Measurements from ENCODE around the gene BTBD16. TPM values are rescaled to one million over a fixed set of nuclear protein-coding genes. Genes with fewer than 3 reads are reported as not detected.

Gene BTBD16
- total RNA-seq, 3 donors from 2014 or later: 0.29 TPM; not detected in 2

DNA sequence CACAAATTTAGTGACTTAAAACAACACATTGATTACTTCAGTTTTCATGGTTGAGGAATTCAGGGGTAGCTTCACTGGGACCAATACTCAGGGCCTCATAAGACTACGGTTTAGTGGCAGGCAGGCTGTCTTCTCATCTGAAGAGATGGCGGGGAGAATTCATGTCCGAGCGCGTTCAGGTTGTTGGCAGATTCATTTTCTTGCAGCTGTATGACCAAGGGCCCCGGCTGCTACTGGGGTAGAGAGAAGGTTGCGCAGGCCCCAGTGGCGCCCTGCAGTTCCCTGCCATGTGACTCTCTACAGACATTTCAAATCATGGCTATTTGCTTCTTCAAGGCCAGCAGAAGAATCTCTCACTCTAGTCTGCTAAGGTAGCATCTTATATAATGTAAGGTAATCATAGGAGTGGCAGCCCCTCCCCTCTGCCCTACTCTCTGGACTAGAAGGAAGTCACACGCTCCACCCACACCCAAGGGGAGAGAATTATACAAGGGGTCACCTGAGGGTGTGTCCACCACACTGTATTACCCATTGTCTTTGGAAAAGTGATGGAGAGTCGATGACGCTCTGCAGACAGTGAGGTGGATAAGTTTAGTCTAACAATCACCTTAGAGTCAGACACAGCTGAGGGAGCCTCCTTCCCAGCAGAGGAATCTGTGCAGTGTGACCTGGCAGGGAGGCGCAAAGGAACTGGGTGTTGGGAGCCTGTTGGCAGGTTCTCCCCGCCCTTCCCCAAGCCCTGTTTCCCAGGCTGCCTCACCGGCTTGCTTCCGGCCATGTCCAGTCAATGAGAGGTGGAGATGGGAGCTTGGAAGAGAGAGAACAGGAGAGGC, 67.7 kb downstream of the BTBD16 start:
- DNase-seq (ENCODE audit: low spot score in 2 of 2): no peak
- intact Hi-C loops (cut with DNase I; ENCODE audit: low total_unique reads): no loop called here
- H3K27ac ChIP-seq: no peak overlapping the region

DNA sequence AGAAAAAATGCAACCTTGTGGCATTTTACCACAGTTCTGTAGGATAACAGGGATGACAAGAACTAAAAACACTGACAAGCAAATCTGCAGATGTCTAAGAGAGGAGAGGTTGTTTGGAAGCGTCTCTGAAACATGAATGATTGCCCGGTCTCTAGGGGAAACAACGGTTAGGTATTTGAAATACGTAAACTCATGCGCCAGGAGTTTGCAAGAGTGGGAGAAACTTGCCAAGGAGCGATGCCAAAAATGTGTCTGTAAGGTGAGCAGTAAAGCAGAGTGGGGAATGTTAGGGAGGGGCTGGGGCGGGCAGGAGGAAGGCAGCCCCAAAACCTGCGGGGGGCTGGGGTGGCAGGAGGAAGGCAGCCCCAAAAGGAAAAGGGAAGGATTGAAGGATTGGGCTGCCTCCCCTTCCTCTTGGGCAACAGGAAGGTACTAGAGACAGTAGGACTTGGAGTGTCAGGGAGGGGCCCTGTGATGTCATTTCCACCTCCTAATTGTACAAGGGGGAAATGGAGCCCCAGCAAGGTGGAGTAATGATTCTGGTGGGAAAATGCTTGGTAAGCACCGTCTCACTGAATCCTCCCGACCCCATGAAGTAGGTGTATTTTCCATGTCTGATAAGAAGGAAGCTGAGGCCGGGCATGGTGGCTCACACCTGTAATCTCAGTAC, 70.2 kb downstream of the BTBD16 start:
- no peak overlapping the region for H3K4me3 ChIP-seq
- intact Hi-C loops (cut with DNase I; ENCODE audit: low total_unique reads): no loop called here
- H3K27me3 ChIP-seq: no peaks in the 10 kb centered on the region
- no peaks in the 10 kb centered on the region for H3K9me3 ChIP-seq
- TF ChIP-seq, protein P1, sequence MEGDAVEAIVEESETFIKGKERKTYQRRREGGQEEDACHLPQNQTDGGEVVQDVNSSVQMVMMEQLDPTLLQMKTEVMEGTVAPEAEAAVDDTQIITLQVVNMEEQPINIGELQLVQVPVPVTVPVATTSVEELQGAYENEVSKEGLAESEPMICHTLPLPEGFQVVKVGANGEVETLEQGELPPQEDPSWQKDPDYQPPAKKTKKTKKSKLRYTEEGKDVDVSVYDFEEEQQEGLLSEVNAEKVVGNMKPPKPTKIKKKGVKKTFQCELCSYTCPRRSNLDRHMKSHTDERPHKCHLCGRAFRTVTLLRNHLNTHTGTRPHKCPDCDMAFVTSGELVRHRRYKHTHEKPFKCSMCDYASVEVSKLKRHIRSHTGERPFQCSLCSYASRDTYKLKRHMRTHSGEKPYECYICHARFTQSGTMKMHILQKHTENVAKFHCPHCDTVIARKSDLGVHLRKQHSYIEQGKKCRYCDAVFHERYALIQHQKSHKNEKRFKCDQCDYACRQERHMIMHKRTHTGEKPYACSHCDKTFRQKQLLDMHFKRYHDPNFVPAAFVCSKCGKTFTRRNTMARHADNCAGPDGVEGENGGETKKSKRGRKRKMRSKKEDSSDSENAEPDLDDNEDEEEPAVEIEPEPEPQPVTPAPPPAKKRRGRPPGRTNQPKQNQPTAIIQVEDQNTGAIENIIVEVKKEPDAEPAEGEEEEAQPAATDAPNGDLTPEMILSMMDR (IDR thresholded peaks at IDR 0.05): no peak
- no peak for TF ChIP-seq POLR2A (IDR thresholded peaks at IDR 0.05)
- TF ChIP-seq POLR2AphosphoS5 (IDR thresholded peaks at IDR 0.05): no peak
- H3K4me1 ChIP-seq: no peaks in the 10 kb centered on the region
- H3K36me3 ChIP-seq: no peaks in the 10 kb centered on the region
- peak in 1 of 2 donors; percentile 51 for DNase-seq (ENCODE audit: low spot score in 2 of 2)
- peak overlapping the region in 1 of 2 donors; percentile 61 for H3K27ac ChIP-seq

More for the DNA sequence above, 67.7 kb downstream of the BTBD16 start:
- no peaks in the 10 kb centered on the region for H3K4me1 ChIP-seq
- H3K36me3 ChIP-seq: no peaks in the 10 kb centered on the region
- no peaks in the 10 kb centered on the region for H3K27me3 ChIP-seq
- TF ChIP-seq POLR2AphosphoS5 (IDR thresholded peaks at IDR 0.05) (no peak), POLR2A (IDR thresholded peaks at IDR 0.05) (no peak)
- TF ChIP-seq, protein P1 (IDR thresholded peaks at IDR 0.05): no peak
- no peaks in the 10 kb centered on the region for H3K9me3 ChIP-seq
- no peak overlapping the region for H3K4me3 ChIP-seq

DNA sequence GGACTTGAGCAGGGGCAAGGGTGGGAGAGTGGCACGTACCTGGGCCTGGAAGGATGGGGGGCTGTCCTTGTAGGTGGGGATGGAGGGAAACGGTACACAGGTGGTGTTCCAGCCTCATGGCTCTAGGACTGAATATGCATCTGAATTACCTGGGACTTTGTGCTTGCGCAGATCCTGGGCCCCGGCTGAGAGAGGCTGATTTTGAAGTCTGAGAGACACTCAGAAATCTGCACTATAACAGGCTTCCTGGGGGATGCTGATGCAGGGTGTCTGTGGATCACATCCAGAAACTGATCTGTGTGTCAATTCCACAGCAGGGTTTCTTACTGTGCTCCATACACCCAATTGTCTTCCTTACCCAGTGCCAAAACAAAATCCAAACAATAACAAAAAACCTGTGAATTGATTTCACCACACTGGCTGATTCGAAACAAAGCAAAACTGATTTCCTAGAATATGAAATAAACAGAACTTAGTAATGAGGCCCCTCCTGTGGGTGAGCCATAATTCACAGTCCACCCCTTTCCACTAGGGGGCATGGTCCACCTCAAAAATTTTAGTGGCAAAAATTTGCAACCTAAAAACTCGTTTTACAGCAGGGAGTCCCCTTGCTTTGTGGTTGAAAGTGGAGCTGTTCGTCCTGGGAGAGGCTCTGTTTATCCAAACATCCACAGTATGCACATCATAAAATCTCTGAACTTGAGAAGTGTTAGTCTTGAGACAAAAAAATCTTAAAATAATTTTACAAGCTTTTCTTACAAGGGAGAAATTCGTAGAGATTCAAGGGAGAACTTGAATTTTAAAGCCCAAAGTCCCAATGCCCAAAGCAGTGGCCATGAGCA, 71.4 kb downstream of the BTBD16 start:
- no peaks in the 10 kb centered on the region for H3K9me3 ChIP-seq
- H3K36me3 ChIP-seq: no peaks in the 10 kb centered on the region
- no peaks in the 10 kb centered on the region for H3K4me1 ChIP-seq
- H3K27me3 ChIP-seq: no peaks in the 10 kb centered on the region
- intact Hi-C loops (cut with DNase I; ENCODE audit: low total_unique reads): no loop called here
- H3K27ac ChIP-seq: no peak overlapping the region
- no peak overlapping the region for H3K4me3 ChIP-seq
- TF ChIP-seq POLR2AphosphoS5 (IDR thresholded peaks at IDR 0.05) (no peak), POLR2A (IDR thresholded peaks at IDR 0.05) (no peak)
- TF ChIP-seq, protein P1 (IDR thresholded peaks at IDR 0.05): peak; percentile 66 to 76 (median 76)
- DNase-seq (ENCODE audit: low spot score in 2 of 2): no peak

DNA sequence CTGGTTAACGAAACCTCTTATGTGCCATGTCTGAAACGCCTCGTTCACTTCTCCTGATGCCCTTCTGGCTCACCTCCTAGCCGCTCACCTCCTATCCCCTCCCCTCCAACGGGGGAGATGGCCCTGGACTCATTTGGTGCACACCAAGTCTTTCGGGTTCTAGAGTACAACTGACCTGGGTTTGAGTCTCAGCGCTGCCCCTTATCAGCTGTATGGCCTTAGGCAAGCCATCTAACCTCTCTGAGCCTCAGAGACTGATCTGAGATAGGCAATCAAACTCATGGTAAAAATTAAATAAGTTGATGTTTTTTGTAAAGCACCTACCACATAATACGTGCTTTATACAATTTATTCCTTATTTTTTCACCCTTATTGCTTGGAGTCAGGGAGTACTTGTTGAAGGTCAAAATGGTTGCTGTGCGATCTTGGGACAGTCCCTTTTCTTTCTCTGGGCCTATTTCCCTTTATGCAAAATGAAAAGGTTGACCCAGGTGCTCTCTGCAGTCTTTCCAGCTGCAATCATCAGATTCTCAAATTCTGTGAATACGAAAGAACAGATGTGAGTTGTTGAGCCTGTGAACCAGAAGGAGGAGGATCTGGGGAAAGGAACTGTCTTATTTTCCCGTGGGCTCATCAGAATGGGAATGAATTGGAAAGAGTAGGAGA, 72.2 kb downstream of the BTBD16 start:
- no peaks in the 10 kb centered on the region for H3K9me3 ChIP-seq
- H3K27me3 ChIP-seq: no peaks in the 10 kb centered on the region
- no peak overlapping the region for H3K4me3 ChIP-seq
- no peaks in the 10 kb centered on the region for H3K36me3 ChIP-seq
- intact Hi-C loops (cut with DNase I; ENCODE audit: low total_unique reads): no loop called here
- DNase-seq (ENCODE audit: low spot score in 2 of 2): no peak
- TF ChIP-seq, protein P1 (IDR thresholded peaks at IDR 0.05): no peak
- TF ChIP-seq POLR2AphosphoS5 (IDR thresholded peaks at IDR 0.05) (no peak), POLR2A (IDR thresholded peaks at IDR 0.05) (no peak)
- H3K27ac ChIP-seq: no peak overlapping the region
- no peaks in the 10 kb centered on the region for H3K4me1 ChIP-seq

All from breast epithelium (tissue), 4 donors.